ENCODE data around the gene TRPM3.

- TF ChIP-seq, protein P1, sequence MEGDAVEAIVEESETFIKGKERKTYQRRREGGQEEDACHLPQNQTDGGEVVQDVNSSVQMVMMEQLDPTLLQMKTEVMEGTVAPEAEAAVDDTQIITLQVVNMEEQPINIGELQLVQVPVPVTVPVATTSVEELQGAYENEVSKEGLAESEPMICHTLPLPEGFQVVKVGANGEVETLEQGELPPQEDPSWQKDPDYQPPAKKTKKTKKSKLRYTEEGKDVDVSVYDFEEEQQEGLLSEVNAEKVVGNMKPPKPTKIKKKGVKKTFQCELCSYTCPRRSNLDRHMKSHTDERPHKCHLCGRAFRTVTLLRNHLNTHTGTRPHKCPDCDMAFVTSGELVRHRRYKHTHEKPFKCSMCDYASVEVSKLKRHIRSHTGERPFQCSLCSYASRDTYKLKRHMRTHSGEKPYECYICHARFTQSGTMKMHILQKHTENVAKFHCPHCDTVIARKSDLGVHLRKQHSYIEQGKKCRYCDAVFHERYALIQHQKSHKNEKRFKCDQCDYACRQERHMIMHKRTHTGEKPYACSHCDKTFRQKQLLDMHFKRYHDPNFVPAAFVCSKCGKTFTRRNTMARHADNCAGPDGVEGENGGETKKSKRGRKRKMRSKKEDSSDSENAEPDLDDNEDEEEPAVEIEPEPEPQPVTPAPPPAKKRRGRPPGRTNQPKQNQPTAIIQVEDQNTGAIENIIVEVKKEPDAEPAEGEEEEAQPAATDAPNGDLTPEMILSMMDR (IDR thresholded peaks at IDR 0.05; ENCODE audit: low read depth, low read length) = no peak
- no peak for TF ChIP-seq EZH2phosphoT487 (IDR thresholded peaks at IDR 0.05; ENCODE audit: low read depth)
Observed at GRCh38 chr9:70594386-70594944, 527.0 kb downstream of the TRPM3 start.

Data from OCI-LY3 (cell line).